Measurements from ENCODE around the gene PHGDH. TPM values are rescaled to one million over a fixed set of nuclear protein-coding genes. Genes with fewer than 3 reads are reported as not detected.

Gene PHGDH
- total and polyA plus RNA-seq, 2 experiments from 2014 or later, result 257 to 298 TPM

DNA sequence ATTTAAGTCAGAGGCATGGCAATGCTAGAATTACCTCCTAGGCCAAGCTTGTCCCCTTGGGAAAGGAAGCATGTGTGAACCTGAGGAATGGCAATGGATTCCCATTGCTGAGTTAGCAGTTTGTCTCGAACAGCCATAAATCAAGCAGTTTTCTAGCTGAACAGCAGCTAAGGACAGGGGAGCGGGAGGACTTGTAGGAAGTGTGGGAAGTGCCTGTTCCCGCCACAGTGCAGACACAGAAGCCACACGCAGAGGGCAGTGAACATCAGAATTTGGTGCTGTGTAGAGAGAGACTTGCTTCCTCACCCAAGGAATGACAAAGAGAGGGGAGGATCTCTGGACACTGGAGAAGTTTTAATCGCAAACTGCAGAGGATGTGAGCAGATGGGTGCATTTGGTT, 3.8 kb downstream of the PHGDH start:
- 68% methylated on average over 5 of the region's 5 CpGs for WGBS, 2 experiments (ENCODE audit: low coverage in 1 of 2, low lambda C conversion rate in 2 of 2, missing lambda C conversion rate in 2 of 2)
- H3K9me2 ChIP-seq (ENCODE audit: insufficient read depth), result no peaks in the 10 kb centered on the region
- H3K36me3 ChIP-seq (ENCODE audit: low read depth), result no peaks in the 10 kb centered on the region
- peaks cover 26% of the 10 kb centered on the region for H3K4me1 ChIP-seq (ENCODE audit: insufficient read depth)
- TF ChIP-seq EZH2phosphoT487 (IDR thresholded peaks at IDR 0.05; ENCODE audit: insufficient read depth, low read depth) (no peak), EZH2 (IDR thresholded peaks at IDR 0.05; ENCODE audit: insufficient read depth, poor library complexity, severe bottlenecking) (no peak)
- no peaks in the 10 kb centered on the region for H3K27me3 ChIP-seq (replicated peaks; ENCODE audit: insufficient read depth)
- H4K20me1 ChIP-seq (ENCODE audit: insufficient read depth), result peaks cover 15% of the 10 kb centered on the region; the same call in 1 of the 2 replicates
- no peak overlapping the region for H3K4me2 ChIP-seq (ENCODE audit: unreplicated experiment)
- in situ Hi-C loops (cut with MboI), result no loop called here
- no peaks in the 10 kb centered on the region for H3K9me3 ChIP-seq (ENCODE audit: low read depth)
- no peak overlapping the region for H3K4me3 ChIP-seq
- peaks cover 79% of the 10 kb centered on the region for H3K79me2 ChIP-seq (ENCODE audit: insufficient read depth)
- H3F3A ChIP-seq (ENCODE audit: insufficient read depth), result peaks cover 14% of the 10 kb centered on the region
- H3K9ac ChIP-seq, result no peak overlapping the region
- no peak overlapping the region for H2AFZ ChIP-seq
- peak; percentile 36 for DNase-seq
- H3K27ac ChIP-seq, result no peak overlapping the region

DNA sequence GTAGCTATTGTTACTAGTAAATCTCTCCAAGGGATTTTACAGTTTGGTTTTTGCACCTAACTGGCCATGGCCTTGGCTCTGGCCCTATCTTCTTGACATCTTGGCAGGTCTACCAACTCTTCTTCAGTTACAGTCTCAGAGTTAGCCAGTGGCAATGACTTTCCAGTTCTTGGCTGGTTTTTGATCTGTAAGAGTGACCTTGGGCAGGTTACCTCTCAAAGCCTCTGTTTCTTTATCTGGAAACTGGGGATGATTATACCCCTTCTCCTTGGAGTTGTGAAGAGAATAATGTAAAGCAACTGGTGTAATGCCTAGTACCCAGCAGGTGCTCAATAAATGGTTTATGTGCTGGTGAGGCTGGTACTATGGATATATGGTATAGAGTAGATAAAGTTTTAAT, 6.7 kb downstream of the PHGDH start:
- Histone ChIP-seq H3K4me2 (ENCODE audit: unreplicated experiment) (no peak overlapping the region), H3K27me3 (replicated peaks; ENCODE audit: insufficient read depth) (no peaks in the 10 kb centered on the region), H3K4me3 (no peak overlapping the region), H3K79me2 (ENCODE audit: insufficient read depth) (peaks cover 96% of the 10 kb centered on the region), H3F3A (ENCODE audit: insufficient read depth) (peaks cover 10% of the 10 kb centered on the region), H3K9me2 (ENCODE audit: insufficient read depth) (no peaks in the 10 kb centered on the region), H3K36me3 (ENCODE audit: low read depth) (peaks cover 17% of the 10 kb centered on the region; the same call in 1 of the 2 replicates), H3K9ac (no peak overlapping the region), H4K20me1 (ENCODE audit: insufficient read depth) (peaks cover 16% of the 10 kb centered on the region; the same call in 1 of the 2 replicates), H3K4me1 (ENCODE audit: insufficient read depth) (peaks cover 23% of the 10 kb centered on the region), H3K27ac (no peak overlapping the region), H3K9me3 (ENCODE audit: low read depth) (no peaks in the 10 kb centered on the region), H2AFZ (no peak overlapping the region)
- no peak for DNase-seq
- TF ChIP-seq EZH2phosphoT487 (IDR thresholded peaks at IDR 0.05; ENCODE audit: insufficient read depth, low read depth) (no peak), EZH2 (IDR thresholded peaks at IDR 0.05; ENCODE audit: insufficient read depth, poor library complexity, severe bottlenecking) (no peak)
- in situ Hi-C loops (cut with MboI), result no loop called here

DNA sequence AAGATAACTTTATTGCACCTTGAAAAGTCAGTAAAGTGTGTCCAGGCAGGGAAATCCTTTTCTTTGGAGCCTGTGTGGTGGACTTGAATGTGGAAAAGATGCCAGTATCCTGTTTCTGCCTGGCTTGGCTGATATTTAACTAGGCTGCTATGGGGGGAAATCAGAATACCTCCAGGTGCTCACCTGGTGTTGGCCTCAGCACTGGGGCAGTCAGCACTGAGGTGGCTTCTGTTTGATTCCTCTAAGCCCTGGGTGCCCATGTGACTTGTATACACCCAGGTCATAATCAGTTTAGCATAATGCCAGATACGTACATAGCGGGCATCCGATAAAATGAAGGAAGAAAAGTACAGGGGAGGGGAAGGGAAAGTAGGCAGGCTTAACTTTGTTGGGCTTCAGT, 7.2 kb downstream of the PHGDH start:
- no peak overlapping the region for H3K27ac ChIP-seq
- H3K9me3 ChIP-seq (ENCODE audit: low read depth), result no peaks in the 10 kb centered on the region
- H3K9ac ChIP-seq, result no peak overlapping the region
- 0 out of 2 replicates have a peak, but pooled peaks cover 5% of the 10 kb centered on the region for H3F3A ChIP-seq (ENCODE audit: insufficient read depth)
- H2AFZ ChIP-seq, result no peak overlapping the region
- no peaks in the 10 kb centered on the region for H3K9me2 ChIP-seq (ENCODE audit: insufficient read depth)
- peaks cover 23% of the 10 kb centered on the region; the same call in 1 of the 2 replicates for H3K36me3 ChIP-seq (ENCODE audit: low read depth)
- TF ChIP-seq EZH2phosphoT487 (IDR thresholded peaks at IDR 0.05; ENCODE audit: insufficient read depth, low read depth), result no peak
- no peak for TF ChIP-seq EZH2 (IDR thresholded peaks at IDR 0.05; ENCODE audit: insufficient read depth, poor library complexity, severe bottlenecking)
- no peak for DNase-seq
- peaks cover 17% of the 10 kb centered on the region for H3K4me1 ChIP-seq (ENCODE audit: insufficient read depth)
- H3K4me3 ChIP-seq, result no peak overlapping the region
- H3K4me2 ChIP-seq (ENCODE audit: unreplicated experiment), result no peak overlapping the region
- peaks cover 16% of the 10 kb centered on the region; the same call in 1 of the 2 replicates for H4K20me1 ChIP-seq (ENCODE audit: insufficient read depth)
- no peaks in the 10 kb centered on the region for H3K27me3 ChIP-seq (replicated peaks; ENCODE audit: insufficient read depth)
- in situ Hi-C loops (cut with MboI), result no loop called here
- peaks cover 90% of the 10 kb centered on the region for H3K79me2 ChIP-seq (ENCODE audit: insufficient read depth)
- 96 to 100% methylated on average over 3 of the region's 3 CpGs for WGBS, 2 experiments (ENCODE audit: low coverage in 1 of 2, low lambda C conversion rate in 2 of 2, missing lambda C conversion rate in 2 of 2)

DNA sequence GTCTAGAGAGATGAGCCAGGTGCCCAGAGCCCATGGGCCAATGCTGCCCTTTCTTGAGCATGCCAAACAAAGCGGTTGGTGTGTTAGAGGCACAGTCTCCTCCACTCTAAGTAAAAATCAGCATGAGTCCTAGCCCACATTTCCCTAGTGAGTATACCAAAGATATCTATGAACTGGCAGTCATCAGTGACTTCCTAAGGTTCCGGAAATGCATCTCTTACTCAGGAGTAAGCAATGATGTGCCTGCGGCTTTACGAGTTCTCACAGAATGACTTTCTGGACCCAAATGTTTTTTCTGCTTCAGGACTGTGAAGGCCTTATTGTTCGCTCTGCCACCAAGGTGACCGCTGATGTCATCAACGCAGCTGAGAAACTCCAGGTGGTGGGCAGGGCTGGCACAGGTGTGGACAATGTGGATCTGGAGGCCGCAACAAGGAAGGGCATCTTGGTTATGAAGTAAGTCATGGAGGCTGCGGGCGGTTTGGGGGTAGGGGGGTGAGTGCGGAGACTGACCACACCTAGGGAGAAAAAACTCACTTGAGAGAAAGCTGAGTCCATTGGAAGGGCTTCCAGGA, 9.2 kb downstream of the PHGDH start:
- TF ChIP-seq EZH2 (IDR thresholded peaks at IDR 0.05; ENCODE audit: insufficient read depth, poor library complexity, severe bottlenecking) (no peak), EZH2phosphoT487 (IDR thresholded peaks at IDR 0.05; ENCODE audit: insufficient read depth, low read depth) (no peak)
- Histone ChIP-seq H4K20me1 (ENCODE audit: insufficient read depth) (peaks cover 11% of the 10 kb centered on the region; the same call in 1 of the 2 replicates), H2AFZ (no peak overlapping the region), H3K9me2 (ENCODE audit: insufficient read depth) (no peaks in the 10 kb centered on the region), H3K27me3 (replicated peaks; ENCODE audit: insufficient read depth) (no peaks in the 10 kb centered on the region), H3K9ac (no peak overlapping the region), H3K36me3 (ENCODE audit: low read depth) (peaks cover 34% of the 10 kb centered on the region; the same call in 1 of the 2 replicates), H3K79me2 (ENCODE audit: insufficient read depth) (peaks cover 70% of the 10 kb centered on the region), H3K27ac (peak overlapping the region; percentile 48), H3K9me3 (ENCODE audit: low read depth) (no peaks in the 10 kb centered on the region), H3K4me1 (ENCODE audit: insufficient read depth) (no peaks in the 10 kb centered on the region), H3F3A (ENCODE audit: insufficient read depth) (no peaks in the 10 kb centered on the region), H3K4me3 (no peak overlapping the region), H3K4me2 (ENCODE audit: unreplicated experiment) (no peak overlapping the region)
- in situ Hi-C loops (cut with MboI), result no loop called here
- peak; percentile 69 for DNase-seq
- WGBS, 2 experiments (ENCODE audit: low coverage in 1 of 2, low lambda C conversion rate in 2 of 2, missing lambda C conversion rate in 2 of 2), result 86% methylated on average over 11 of the region's 11 CpGs

Measured in GM23248 (cell line).